ENCODE data around the gene RNF213.
A peak's percentile ranks its signal among the peaks of the same experiment; 100 is the strongest.
"Not testable (repeated sequence)": the region's sequence is repeated elsewhere in the genome, so short reads cannot be mapped to it uniquely, and the experiment has no call there.

RNF213 gene

GRCh38 chr17:80252871-80253270, 7.8 kb upstream of the RNF213 start:
- peak; percentile 18 for DNase-seq

DNA sequence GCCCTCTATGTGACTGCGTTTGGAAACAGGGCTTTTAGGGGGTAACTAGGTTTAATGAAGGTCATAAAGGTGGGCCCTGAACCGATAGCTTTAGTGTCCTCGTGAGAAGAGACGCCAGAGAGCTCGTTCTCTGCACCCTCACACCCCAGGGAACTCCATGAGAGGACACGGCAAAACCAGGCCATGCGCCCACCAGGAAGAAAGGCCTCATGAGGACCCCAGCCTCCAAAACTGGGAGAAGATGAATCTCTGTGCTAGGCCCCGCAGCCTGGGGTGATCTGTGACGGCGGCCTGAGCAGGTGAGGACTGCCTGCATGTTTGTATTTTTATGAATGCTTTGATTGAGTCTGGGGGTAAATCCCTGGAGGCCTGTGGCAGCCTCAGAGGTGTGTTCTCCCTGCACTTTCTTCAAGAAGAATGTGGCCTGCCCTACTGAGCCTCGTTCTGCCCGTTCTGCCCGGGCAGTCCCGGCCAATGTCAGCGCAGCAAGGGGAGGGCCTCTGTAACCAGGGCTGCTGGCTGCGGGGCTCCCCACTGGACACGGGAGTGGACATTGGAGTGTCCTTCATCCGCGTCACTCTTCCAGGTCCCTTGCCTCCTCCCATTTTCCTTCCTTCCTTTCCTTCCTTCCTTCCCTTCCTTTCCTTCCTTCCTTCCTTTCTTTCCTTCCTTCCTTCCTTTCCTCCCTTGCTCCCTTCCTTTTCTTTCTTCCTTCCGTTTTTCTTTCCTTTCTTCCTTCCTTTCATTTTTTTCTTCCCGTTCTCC, 6.8 kb upstream of the RNF213 start:
- DNase-seq, result no peak

DNA sequence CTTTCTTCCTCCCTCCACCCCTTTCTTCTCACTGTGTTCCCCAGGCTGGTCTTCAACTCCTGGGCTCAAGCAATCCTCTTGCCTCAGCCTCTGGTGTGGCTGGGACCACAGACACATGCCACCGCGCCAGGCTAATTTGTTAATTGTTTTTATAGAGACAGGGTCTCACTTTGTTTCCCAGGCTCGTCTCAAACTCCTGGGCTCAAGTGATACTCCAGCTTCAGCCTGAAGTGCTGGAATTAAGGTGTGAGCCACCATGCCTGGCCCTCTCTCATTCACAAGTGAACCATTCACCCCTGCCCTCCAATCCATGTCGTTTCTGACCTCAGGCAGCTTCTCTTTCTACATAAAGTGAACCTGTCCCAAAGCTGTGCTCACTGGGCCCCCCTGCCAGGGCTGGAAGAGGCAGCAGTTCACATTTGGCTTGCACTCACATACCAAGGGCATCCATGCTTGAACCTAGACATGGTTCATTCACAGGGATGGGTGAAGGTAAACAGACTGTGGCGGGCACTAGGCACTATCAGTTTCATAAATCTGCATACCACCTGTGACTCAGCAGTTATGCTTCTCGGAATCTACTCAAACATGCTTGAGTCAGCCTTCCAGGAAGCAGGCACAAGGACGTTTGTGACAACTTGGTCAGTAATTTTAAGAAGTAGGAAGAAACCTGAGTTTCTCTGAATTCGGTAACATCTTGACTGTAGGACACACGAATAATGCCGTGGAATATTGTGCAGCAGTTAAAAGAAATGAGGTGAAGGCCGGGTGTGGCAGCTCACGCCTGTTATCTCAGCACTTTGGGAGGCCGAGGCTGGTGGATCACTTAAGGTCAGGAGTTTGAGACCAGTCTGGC, 6.0 kb upstream of the RNF213 start:
- DNase-seq, result peak; percentile 91

GRCh38 chr17:80256034-80256350, 4.7 kb upstream of the RNF213 start:
- DNase-seq, result no peak

DNA sequence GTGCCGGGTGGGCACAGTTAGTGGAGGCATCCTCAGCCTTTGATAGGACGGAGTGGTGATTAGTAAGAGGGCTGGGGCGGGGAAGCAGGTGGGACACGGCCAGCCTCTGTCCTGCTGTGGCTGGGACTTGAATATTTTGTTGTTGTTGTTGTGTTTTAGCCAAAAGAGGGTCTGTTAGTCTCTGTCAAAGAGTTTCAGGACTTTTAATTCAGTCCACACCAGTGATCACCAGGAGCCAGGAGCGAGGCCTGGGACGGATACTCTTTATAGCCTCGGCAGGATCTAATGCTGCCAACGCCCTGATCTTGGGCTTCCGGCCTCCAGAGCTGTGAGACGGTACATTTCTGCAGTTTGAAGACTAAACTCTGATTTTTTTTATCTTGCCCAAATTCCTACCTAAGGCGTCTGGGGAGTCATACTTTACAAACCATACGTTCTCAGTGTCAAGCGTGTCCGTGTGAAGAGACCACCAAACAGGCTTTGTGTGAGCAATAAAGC, 2.9 kb upstream of the RNF213 start:
- no peak for DNase-seq

- DNase-seq, result not testable (repeated sequence)
Observed at GRCh38 chr17:80258296-80258695, 2.4 kb upstream of the RNF213 start.

GRCh38 chr17:80259457-80260068, 1.1 kb upstream of the RNF213 start:
- no peak for DNase-seq

DNA sequence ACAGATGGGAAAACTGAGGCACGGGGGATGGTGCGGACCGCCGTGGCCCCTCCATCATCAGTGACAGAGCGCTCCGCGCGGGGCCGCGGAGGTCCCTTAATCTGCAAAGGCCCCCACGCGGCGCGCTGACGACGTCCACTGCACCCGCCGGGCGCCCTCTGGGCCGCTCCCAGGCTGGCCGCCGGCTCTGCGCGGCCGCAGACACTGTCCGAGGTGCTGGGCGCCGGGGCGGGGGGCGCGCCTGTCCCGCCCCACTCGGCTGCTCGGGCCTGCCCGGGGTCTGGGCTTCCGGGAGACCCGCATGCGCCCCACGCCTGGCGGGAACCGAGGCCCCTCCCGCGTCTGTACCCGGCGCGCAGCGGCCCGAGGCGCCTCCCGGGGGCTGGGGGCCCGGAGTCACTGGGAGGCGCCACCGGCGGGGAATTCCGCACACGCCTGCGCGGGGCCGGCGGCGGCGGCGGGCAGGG, 550 bp upstream of the RNF213 start:
- DNase-seq, result peak; percentile 75

DNA sequence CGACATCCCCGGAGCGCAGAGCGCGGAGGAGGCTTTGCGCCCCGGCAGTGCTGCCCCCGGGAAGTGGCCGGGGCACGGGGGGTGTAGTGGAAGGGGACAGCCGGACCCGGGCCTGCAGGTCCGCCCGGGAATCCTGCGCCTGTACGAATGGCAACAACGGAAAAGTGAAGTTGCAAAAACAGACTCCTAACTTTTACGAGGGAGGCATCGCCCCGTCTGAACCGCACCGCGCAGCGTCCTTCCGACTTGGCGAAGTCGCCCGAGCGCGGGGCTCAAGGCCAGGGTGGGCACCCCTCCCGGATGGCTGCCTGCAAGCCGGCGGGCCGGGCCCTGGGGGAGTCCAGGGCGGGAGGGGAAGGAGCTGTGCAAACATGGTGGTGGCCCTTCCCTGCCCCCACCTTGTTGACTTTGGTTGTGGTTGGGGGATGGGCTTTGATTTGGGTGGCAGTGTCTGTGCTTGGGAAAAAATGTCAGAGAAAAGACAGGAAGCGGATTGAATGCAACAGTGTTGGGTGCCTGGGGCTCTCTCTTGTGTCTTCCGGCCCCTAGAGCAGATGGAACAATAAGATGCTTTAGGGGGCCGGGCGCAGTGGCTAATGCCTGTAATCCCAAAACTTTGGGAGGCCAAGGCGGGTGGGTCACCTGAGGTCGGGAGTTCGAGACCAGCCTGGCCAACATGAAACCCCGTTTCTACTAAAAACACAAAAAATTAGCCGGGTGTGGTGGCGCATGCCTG, 675 bp downstream of the RNF213 start:
- peak; percentile 58 for DNase-seq

DNA sequence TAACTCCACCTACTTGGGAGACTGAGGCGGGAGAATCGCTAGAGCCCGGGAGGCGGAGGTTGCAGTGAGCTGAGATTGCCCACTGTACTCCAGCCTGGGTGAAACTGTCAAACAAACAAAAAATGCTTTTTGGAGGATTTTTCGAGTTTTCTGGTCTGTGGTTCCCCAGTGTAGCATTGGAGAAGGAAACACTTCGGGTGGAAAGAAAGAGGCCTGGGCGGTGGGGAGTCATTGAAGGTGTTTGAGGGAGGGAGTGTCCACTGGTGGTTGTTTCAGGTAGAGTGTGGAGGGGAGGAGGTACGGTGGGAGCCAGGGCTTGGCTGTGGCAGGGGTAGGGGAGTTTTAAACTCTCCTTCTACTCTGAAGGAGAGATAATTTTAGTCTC, 1.2 kb downstream of the RNF213 start:
- no peak for DNase-seq

GRCh38 chr17:80262291-80262690, 1.6 kb downstream of the RNF213 start:
- DNase-seq, result no peak

DNA sequence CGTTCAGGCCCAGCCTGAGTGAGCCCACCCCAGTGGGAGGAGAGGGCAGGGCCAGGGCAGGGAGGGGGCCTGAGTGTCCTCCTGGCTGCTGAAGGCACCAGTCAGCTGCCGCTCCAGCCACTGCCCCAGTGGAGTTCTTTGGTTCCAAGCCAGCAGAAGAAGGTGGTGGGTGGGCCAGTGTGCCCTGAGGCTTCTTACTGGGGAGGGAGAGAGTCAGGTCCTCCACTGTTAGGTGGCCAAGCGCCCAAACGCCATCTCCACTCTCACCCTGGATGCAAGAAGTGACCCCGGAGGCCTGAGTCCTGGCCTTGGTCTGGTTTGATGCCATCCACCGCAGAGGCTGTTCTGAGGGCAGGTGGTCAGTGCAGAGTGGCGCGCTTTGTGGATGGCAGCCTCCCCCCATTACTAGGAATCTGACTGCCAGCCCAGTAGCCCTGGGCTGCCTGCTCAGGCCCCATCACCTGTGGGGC, 2.2 kb downstream of the RNF213 start:
- DNase-seq, result no peak

DNA sequence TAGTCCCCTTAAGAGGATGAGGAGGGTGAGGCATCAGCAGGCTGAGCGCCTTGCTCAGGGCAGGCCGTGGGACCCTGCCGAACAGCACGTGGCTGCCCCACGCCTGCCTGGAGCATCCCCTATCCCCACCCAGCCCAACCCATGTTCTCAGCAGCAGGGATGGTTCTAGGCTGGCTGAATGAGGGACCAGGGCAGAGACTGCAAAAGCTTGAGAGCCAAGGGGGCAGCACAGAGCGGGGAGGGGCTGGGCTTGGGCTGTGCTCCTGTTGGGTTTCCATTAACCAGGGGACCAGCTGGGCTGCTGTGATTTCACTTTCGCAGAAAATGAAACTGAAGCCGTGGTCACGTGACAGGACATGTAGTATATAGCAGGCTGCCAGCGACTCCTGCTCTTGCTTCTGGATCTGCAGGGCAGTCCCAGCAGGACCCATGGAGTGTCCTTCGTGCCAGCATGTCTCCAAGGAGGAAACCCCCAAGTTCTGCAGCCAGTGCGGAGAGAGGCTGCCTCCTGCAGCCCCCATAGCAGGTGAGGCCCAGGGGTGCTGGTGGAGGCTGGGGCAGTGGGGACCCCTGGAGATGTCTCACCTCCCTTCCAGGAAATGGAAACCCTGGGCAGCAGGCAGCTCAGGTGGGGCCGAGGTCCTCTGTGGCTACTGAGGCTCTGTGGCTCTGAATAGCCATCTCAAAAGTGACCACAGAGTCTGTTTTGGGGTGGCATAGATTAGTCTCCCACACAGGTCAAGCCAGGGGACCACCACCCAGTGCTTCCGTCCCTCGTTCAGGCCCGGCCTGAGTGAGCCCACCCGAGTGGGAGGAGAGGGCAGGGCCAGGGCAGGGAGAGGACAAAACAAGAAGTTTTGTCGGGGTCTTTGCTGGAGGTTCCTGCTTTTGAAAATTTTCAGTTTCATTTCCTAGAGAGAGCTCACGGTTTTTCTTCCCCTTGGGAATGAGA, 2.9 kb downstream of the RNF213 start:
- DNase-seq, result peak; percentile 69

DNA sequence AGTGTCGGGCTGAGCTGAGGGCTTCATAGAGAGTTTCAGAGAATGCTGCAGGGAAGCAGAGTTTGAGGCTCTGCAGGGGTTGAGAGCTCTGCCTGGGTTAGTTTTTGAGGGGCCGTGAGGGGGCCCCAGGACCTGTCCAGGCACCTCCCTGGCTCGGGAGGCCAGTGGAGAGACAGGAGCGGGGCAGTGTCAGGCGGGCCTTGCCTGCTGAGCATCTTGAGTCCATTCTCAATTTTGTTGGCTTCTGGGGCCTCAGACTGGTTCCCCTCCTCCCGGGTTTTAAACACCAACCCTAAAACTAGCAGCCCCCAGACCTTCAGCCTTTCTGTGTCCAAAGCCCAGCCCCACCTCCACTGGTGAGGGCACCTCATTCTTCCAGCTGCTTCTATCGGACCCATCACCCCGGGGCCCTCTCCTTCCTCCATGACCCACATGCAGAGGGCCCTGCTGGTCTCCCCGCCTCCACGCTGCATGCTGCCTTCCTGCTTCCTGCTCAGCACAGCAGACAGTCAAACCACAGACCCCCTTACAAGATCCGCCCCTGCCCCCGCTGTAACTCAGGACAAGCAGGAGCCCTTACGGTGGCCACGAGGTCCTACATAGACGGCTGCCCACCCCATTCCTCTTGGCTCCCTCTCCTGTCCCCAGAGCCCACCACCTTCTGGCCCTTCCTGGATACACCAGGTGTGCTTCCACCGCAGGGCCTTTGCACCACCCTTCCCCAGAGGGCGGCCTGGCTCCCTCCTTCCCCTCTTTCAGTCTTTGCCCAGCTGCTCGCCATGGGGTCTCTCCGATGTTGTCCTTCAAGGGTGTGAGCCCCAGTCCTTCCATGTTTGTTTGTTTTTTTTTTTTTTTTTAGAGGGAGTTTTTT, 3.8 kb downstream of the RNF213 start:
- DNase-seq, result no peak

GRCh38 chr17:80265205-80266068, 4.8 kb downstream of the RNF213 start:
- DNase-seq, result no peak

GRCh38 chr17:80267391-80267790, 6.7 kb downstream of the RNF213 start:
- no peak for DNase-seq

GRCh38 chr17:80268427-80268826, 7.8 kb downstream of the RNF213 start:
- DNase-seq, result no peak

DNA sequence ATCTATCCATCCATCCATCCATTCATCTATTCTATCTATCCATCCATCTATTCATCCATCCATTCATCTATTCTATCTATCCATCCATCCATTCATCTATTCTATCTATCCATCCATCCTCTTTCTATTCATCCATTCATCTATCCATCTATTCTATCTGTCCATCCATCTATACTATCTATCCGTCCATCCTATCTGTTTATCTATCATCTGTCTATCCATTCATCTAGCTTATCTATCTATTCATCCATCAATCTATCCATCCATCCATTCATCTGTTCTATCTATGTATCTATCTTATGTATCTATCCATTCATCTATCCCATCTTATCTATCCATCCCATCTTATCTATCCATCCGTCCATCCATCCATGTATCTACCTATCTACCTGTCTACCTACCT, 8.8 kb downstream of the RNF213 start:
- no peak for DNase-seq

- DNase-seq, result no peak
Observed at GRCh38 chr17:80270104-80270503, 9.5 kb downstream of the RNF213 start.

Data from fibroblast of skin of abdomen (primary cell).